Upper lobe of right lung (tissue), 1 donor: ENCODE data around the gene NTM. TPM values are rescaled to one million over a fixed set of nuclear protein-coding genes. Genes with fewer than 3 reads are reported as not detected.

Experiments
- ATAC-seq: fragments of 200-7000 bp; cut with Tn5 transposase; one replicate; pipeline ENCODE4 v1.9.1; 2020; ENCODE audit warnings: mild to moderate bottlenecking, moderate library complexity
- DNase-seq: peaks from one replicate; pipeline ENCODE4 v3.0.0-alpha.2; 2020
- H3K27ac ChIP-seq: fragments of 200-600 bp; one replicate; pipeline ENCODE4 v1.8.0; 2022
- H3K27me3 ChIP-seq: fragments of 200-600 bp; one replicate; pipeline ENCODE4 v1.8.0; 2022; ENCODE audit warnings: mild to moderate bottlenecking
- H3K36me3 ChIP-seq: fragments of 200-600 bp; one replicate; pipeline ENCODE4 v1.8.0; 2022
- H3K4me1 ChIP-seq: fragments of 200-600 bp; one replicate; pipeline ENCODE4 v1.8.0; 2022
- H3K4me3 ChIP-seq: fragments of 200-600 bp; one replicate; pipeline ENCODE4 v1.8.0; 2022; ENCODE audit warnings: mild to moderate bottlenecking
- H3K9me3 ChIP-seq: fragments of 200-600 bp; one replicate; pipeline ENCODE4 v1.8.0; 2022
- intact Hi-C: fragments of 100-400 bp; cut with DNase I; formaldehyde crosslinking; loops from one replicate; pipeline ENCODE4 v1.11.0; 2022
- total RNA-seq: library from RNA; stranded (reverse); fragmentation: NEBNext Ultra II Directional; extraction: Animal tissue kit (Norgen Biotek cat#: 25700); gene quantifications from one replicate; pipeline ENCODE4 v1.2.1, GENCODE V29; 2021
- TF ChIP-seq, protein P1 (sequence below): fragments of 200-600 bp; IDR thresholded peaks from one replicate; pipeline ENCODE4 v1.8.0; 2022; ENCODE audit warnings: antibody characterized with exemption
- donor health status: DM: no; HTN: yes; CAD: no; lungs with severe emphysema.

NTM gene
- total RNA-seq, 1 donor from 2014 or later = 3.7 TPM

DNA sequence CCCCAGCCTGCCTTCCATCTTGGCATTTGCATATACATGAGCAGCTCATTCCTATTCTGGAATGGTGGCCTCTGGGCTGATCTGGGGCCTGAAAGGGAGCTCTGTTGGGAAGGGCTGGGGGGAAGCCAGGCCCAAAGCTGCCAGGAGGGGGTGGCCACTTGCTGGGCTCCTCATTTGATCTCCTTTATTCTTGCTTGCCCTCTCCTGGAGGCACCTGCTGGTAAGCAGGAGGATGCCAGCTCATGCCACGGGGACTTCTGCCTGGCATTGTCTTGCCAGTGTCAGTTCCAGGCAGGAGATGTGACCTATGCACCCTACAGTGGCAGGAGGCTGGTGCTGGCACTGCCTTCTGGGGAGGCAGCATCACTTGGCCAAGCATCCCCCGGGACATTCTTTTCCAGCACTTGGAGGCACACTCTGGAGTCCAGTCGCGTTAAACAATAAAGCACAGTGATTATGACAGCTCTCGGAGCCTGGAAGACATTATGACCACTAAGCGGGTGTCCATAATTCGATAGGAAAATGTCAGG is 128.3 kb downstream of the NTM start:
- Histone ChIP-seq H3K4me3 (no peak overlapping the region), H3K4me1 (no peaks in the 10 kb centered on the region), H3K9me3 (no peaks in the 10 kb centered on the region), H3K27ac (no peak overlapping the region), H3K36me3 (no peaks in the 10 kb centered on the region), H3K27me3 (no peaks in the 10 kb centered on the region)
- TF ChIP-seq, protein P1, sequence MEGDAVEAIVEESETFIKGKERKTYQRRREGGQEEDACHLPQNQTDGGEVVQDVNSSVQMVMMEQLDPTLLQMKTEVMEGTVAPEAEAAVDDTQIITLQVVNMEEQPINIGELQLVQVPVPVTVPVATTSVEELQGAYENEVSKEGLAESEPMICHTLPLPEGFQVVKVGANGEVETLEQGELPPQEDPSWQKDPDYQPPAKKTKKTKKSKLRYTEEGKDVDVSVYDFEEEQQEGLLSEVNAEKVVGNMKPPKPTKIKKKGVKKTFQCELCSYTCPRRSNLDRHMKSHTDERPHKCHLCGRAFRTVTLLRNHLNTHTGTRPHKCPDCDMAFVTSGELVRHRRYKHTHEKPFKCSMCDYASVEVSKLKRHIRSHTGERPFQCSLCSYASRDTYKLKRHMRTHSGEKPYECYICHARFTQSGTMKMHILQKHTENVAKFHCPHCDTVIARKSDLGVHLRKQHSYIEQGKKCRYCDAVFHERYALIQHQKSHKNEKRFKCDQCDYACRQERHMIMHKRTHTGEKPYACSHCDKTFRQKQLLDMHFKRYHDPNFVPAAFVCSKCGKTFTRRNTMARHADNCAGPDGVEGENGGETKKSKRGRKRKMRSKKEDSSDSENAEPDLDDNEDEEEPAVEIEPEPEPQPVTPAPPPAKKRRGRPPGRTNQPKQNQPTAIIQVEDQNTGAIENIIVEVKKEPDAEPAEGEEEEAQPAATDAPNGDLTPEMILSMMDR = no peak
- DNase-seq = no peak
- intact Hi-C loops = no loop called here
- ATAC-seq = no peak

DNA sequence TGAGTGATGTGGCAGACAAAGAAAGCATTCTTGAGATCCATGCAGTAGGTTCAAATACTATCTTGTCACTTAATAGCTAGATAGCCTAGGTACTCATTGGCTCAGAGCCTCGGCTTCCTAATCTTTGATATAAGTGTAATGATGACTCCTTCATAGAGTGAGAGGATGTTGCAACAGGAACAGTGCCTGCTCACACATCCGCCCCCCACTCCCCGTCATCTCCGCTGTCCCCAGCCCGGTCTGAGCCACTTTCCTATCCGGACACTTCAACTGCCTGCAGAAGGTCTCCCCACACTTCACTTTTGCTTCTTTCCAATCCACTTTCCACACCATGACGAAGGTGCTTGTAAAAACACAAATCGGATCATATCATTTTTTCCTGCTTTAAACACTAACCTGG is 128.8 kb downstream of the NTM start:
- Histone ChIP-seq H3K27ac (no peak overlapping the region), H3K27me3 (no peaks in the 10 kb centered on the region), H3K36me3 (no peaks in the 10 kb centered on the region), H3K9me3 (no peaks in the 10 kb centered on the region), H3K4me1 (no peaks in the 10 kb centered on the region), H3K4me3 (no peak overlapping the region)
- no peak for DNase-seq
- TF ChIP-seq, protein P1 = no peak
- intact Hi-C loops = no loop called here
- ATAC-seq = no peak

DNA sequence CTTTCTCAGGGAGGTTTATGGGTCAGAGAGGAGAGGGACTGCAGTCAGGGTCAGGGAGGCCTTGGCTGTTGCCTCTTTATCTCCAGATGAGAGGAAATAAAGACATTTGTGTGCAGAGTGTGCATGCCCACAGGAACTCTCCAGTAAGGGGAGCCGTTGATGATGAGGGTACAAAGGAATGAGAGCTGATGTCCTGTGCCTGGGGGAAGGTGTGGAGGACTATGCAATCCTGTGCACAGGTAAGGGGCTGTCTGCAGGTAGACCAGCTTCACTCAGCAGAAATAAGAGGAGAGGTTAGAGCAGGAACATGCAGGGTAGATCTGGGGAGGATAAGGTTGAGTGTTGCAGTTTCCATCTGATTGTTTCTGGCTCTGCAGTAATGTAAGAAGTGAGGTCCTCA is 132.6 kb downstream of the NTM start:
- no peak for ATAC-seq
- no peaks in the 10 kb centered on the region for H3K27me3 ChIP-seq

DNA sequence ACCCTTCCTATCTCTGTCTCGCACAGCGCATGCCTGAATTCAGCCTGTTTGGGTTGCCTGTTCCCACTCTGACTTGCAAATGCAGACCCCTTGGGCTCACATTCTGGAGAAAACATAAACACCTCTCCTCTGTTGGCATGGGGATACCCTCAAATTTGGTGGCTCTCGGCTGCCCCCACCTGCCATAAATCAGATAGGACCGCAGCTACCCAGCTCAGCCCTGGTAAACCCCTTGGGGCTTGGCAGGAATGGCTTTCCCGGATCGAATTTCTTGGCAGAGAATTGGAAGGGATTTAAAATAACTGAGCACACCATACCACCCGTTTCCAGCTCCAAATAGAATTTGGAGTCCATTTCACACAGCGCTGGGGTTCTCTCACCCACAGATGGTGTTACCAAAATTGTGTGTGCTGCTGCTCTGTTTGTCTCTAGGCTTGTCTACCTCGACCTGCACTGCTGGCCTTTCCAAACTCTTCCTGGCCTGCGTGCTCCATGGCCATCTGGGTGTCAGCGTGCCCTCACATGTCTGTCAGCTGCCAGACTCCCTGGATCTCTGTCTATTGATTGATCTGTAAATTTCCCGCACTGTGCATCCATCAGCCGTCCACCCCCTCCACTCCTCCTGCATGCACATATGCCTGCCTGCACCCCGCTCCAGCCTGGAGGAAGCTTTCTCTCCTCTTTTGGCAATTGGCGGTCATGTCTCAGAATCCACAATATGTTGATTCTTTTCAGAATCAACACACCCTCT is 134.0 kb downstream of the NTM start:
- intact Hi-C loops = no loop called here
- H3K9me3 ChIP-seq = no peaks in the 10 kb centered on the region
- H3K27ac ChIP-seq = no peak overlapping the region
- TF ChIP-seq, protein P1 = no peak
- no peaks in the 10 kb centered on the region for H3K36me3 ChIP-seq
- DNase-seq (no peak), ATAC-seq (peak; percentile 17)
- H3K27me3 ChIP-seq = no peaks in the 10 kb centered on the region
- H3K4me1 ChIP-seq = no peaks in the 10 kb centered on the region
- no peak overlapping the region for H3K4me3 ChIP-seq

More for the DNA sequence above, 132.6 kb downstream of the NTM start:
- Histone ChIP-seq H3K4me3 (no peak overlapping the region), H3K27ac (no peak overlapping the region), H3K9me3 (no peaks in the 10 kb centered on the region), H3K36me3 (no peaks in the 10 kb centered on the region), H3K4me1 (no peaks in the 10 kb centered on the region)
- no peak for DNase-seq
- TF ChIP-seq, protein P1 = no peak
- intact Hi-C loops = no loop called here

DNA sequence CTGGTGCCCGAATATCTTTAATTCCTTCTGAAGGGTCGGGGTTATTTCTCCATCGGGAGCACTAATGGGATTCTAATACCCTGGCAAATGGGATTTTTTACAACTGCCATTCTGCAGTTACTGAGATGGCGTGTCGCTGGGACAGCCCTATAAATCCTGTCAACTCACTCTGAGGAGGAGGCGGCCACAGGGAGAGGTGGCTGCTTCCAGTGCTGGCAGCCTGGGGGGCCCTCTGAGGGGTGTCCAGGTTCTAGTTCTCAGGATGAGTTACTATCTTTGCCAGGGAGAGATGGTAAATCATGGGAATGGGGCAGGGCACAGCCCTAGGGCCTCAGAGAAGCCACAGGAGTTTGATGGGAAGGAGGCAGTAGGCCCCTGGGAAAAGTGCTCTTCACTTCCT is 135.9 kb downstream of the NTM start:
- TF ChIP-seq, protein P1 = no peak

More for the DNA sequence above, 135.9 kb downstream of the NTM start:
- Histone ChIP-seq H3K4me3 (no peak overlapping the region), H3K27me3 (no peaks in the 10 kb centered on the region), H3K36me3 (no peaks in the 10 kb centered on the region), H3K4me1 (no peaks in the 10 kb centered on the region), H3K9me3 (no peaks in the 10 kb centered on the region), H3K27ac (no peak overlapping the region)
- no peak for ATAC-seq
- DNase-seq = no peak
- intact Hi-C loops = no loop called here
